Right renal cortex interstitium (tissue), 3 donors: ENCODE measurements around the gene TRAF3. TPM values are rescaled to one million over a fixed set of nuclear protein-coding genes. Genes with fewer than 3 reads are reported as not detected.
"Not testable (repeated sequence)": the region's sequence is repeated elsewhere in the genome, so short reads cannot be mapped to it uniquely, and the experiment has no call there.

Experiments used
- DNase-seq, 3 donors: peaks; one replicate each; pipeline ENCODE4 v3.0.0-alpha.2; 2013; ENCODE audit warnings: low read depth in 3 of 3, low spot score in 2 of 3
- polyA plus RNA-seq, 3 donors: library from polyadenylated mRNA; unstranded; fragments of 120-200 nt; gene quantifications; one replicate each; pipeline ENCODE4 v1.2.1, GENCODE V29; 2013; ENCODE audit not compliant: insufficient read length in 3 of 3

The TRAF3 gene
- polyA plus RNA-seq, 3 donors, result 15.9 to 17.1 (median 16.7) TPM

GRCh38 chr14:102854091-102854703, 76.9 kb downstream of the TRAF3 start:
- no peak for DNase-seq

GRCh38 chr14:102856179-102856578, 78.9 kb downstream of the TRAF3 start:
- DNase-seq, result no peak

- no peak for DNase-seq
Observed at GRCh38 chr14:102857444-102857843, 80.2 kb downstream of the TRAF3 start.

- no peak for DNase-seq
Observed at GRCh38 chr14:102859911-102860310, 82.7 kb downstream of the TRAF3 start.

GRCh38 chr14:102862154-102862773, 85.0 kb downstream of the TRAF3 start:
- no peak for DNase-seq

GRCh38 chr14:102863381-102863780, 86.1 kb downstream of the TRAF3 start:
- DNase-seq, result no peak

GRCh38 chr14:102865916-102866315, 88.7 kb downstream of the TRAF3 start:
- DNase-seq, result not testable (repeated sequence)

GRCh38 chr14:102866982-102867761, 89.9 kb downstream of the TRAF3 start:
- no peak for DNase-seq

- no peak for DNase-seq
Observed at GRCh38 chr14:102867826-102868580, 90.8 kb downstream of the TRAF3 start.

- no peak for DNase-seq
Observed at GRCh38 chr14:102868956-102869547, 91.8 kb downstream of the TRAF3 start.

GRCh38 chr14:102870246-102870645, 93.0 kb downstream of the TRAF3 start:
- DNase-seq, result no peak

- DNase-seq, result no peak
Observed at GRCh38 chr14:102870994-102871831, 94.0 kb downstream of the TRAF3 start.

- DNase-seq, result no peak
Observed at GRCh38 chr14:102872020-102872419, 94.8 kb downstream of the TRAF3 start.

- no peak for DNase-seq
Observed at GRCh38 chr14:102873131-102873530, 95.9 kb downstream of the TRAF3 start.

- DNase-seq, result no peak
Observed at GRCh38 chr14:102873546-102874061, 96.4 kb downstream of the TRAF3 start.

- DNase-seq, result no peak
Observed at GRCh38 chr14:102875652-102876051, 98.4 kb downstream of the TRAF3 start.

- not testable (repeated sequence) for DNase-seq
Observed at GRCh38 chr14:102877511-102877910, 100.3 kb downstream of the TRAF3 start.

- no peak for DNase-seq
Observed at GRCh38 chr14:102878174-102878969, 101.1 kb downstream of the TRAF3 start.

GRCh38 chr14:102878970-102879460, 101.8 kb downstream of the TRAF3 start:
- DNase-seq, result no peak
